Mesenchymal stem cell (in vitro differentiated cells and primary cell): ENCODE measurements around the gene PCIF1.

Experiments
- DNase-seq: peaks from one replicate; pipeline ENCODE4 v3.0.0-alpha.2; 2013
- H2AFZ ChIP-seq: one replicate; pipeline ENCODE4 v1.6.1; 2013; ENCODE audit warnings: low read depth, mild to moderate bottlenecking, control low read depth, inconsistent platforms, low read length, moderate library complexity
- H2AK5ac ChIP-seq: 2 replicates; pipeline ENCODE4 v1.6.1; 2013; ENCODE audit warnings: low read length, moderate library complexity, mild to moderate bottlenecking, inconsistent platforms; ENCODE audit not compliant: severe bottlenecking
- H2BK120ac ChIP-seq: one replicate; pipeline ENCODE4 v1.6.1; 2013; ENCODE audit warnings: low read depth, mild to moderate bottlenecking, inconsistent platforms, low read length, moderate library complexity
- H2BK12ac ChIP-seq, 2 experiments: one replicate each; pipeline ENCODE4 v1.6.1; 2013; ENCODE audit warnings: inconsistent platforms in 2 of 2, low read length in 2 of 2, mild to moderate bottlenecking in 2 of 2, moderate library complexity in 2 of 2, control low read depth in 1 of 2
- H2BK15ac ChIP-seq: one replicate; pipeline ENCODE4 v1.6.1; 2013; ENCODE audit warnings: mild to moderate bottlenecking, low read depth, inconsistent platforms; ENCODE audit not compliant: poor library complexity, severe bottlenecking
- H2BK5ac ChIP-seq: 2 replicates; pipeline ENCODE4 v1.6.1; 2013; ENCODE audit warnings: low read depth, mild to moderate bottlenecking, low read length, control low read depth, inconsistent platforms; ENCODE audit not compliant: poor library complexity, severe bottlenecking
- H3K14ac ChIP-seq, 2 experiments: one replicate each; pipeline ENCODE4 v1.6.1; 2013; ENCODE audit warnings: inconsistent platforms in 2 of 2, low read length in 2 of 2, control low read depth in 1 of 2, mild to moderate bottlenecking in 1 of 2, moderate library complexity in 1 of 2
- H3K18ac ChIP-seq, 2 experiments: one replicate each; pipeline ENCODE4 v1.6.1; 2013; ENCODE audit warnings: inconsistent platforms in 2 of 2, low read length in 2 of 2, control low read depth in 1 of 2, low read depth in 1 of 2, mild to moderate bottlenecking in 1 of 2
- H3K23ac ChIP-seq, 2 experiments: one replicate each; pipeline ENCODE4 v1.6.1; 2013; ENCODE audit warnings: inconsistent platforms in 2 of 2, low read length in 2 of 2, mild to moderate bottlenecking in 2 of 2, moderate library complexity in 2 of 2, control low read depth in 1 of 2
- H3K27ac ChIP-seq: 2 replicates; pipeline ENCODE4 v1.5.1; 2013; ENCODE audit warnings: mild to moderate bottlenecking, moderate library complexity, low read length, control low read depth, inconsistent platforms; ENCODE audit not compliant: poor library complexity, severe bottlenecking
- H3K27me3 ChIP-seq, 2 experiments: 2 replicates each; pipeline versions ENCODE4 v1.6.1 to v1.7.0; 2013; ENCODE audit warnings: low read length in 2 of 2, mild to moderate bottlenecking in 2 of 2, moderate library complexity in 2 of 2, control low read depth in 1 of 2, inconsistent platforms in 1 of 2; ENCODE audit not compliant: control insufficient read depth in 1 of 2, insufficient read depth in 1 of 2
- H3K36me3 ChIP-seq, 2 experiments: 2 replicates each; pipeline versions ENCODE4 v1.6.1 to v1.7.0; 2013; ENCODE audit warnings: low read length in 2 of 2, control low read depth in 1 of 2, inconsistent platforms in 1 of 2, low read depth in 1 of 2, mild to moderate bottlenecking in 1 of 2; ENCODE audit not compliant: insufficient read depth in 2 of 2, control insufficient read depth in 1 of 2
- H3K4ac ChIP-seq, 2 experiments: one replicate each; pipeline ENCODE4 v1.6.1; 2013; ENCODE audit warnings: inconsistent platforms in 2 of 2, low read length in 2 of 2, mild to moderate bottlenecking in 2 of 2, moderate library complexity in 2 of 2, control low read depth in 1 of 2, low read depth in 1 of 2
- H3K4me1 ChIP-seq: 2 replicates; pipeline ENCODE4 v1.6.1; 2013; ENCODE audit warnings: low read depth, low read length, control low read depth; ENCODE audit not compliant: control insufficient read depth, insufficient read depth
- H3K4me2 ChIP-seq: 2 replicates; pipeline ENCODE4 v1.6.1; 2013; ENCODE audit warnings: low read length, mild to moderate bottlenecking, inconsistent platforms; ENCODE audit not compliant: poor library complexity, severe bottlenecking
- H3K4me3 ChIP-seq, 2 experiments: 2 replicates each; pipeline versions ENCODE4 v1.5.1 to v1.7.0; 2013; ENCODE audit warnings: low read length in 2 of 2, mild to moderate bottlenecking in 2 of 2, control low read depth in 1 of 2, low read depth in 1 of 2; ENCODE audit not compliant: insufficient read depth in 1 of 2
- H3K79me1 ChIP-seq: replicated peaks from 2 replicates; pipeline ENCODE4 v1.6.1; 2013; ENCODE audit warnings: mild to moderate bottlenecking, control low read depth, low read length, inconsistent platforms; ENCODE audit not compliant: poor library complexity, severe bottlenecking
- H3K9ac ChIP-seq: 2 replicates; pipeline ENCODE4 v1.7.0; 2013; ENCODE audit warnings: mild to moderate bottlenecking, low read length, moderate library complexity
- H3K9me3 ChIP-seq: 2 replicates; pipeline ENCODE4 v1.7.0; 2013; ENCODE audit warnings: mild to moderate bottlenecking, low read length; ENCODE audit not compliant: control insufficient read depth
- H4K8ac ChIP-seq: one replicate; pipeline ENCODE4 v1.6.1; 2013; ENCODE audit warnings: inconsistent platforms, mild to moderate bottlenecking, low read length, moderate library complexity
- H4K91ac ChIP-seq: one replicate; pipeline ENCODE4 v1.6.1; 2013; ENCODE audit warnings: mild to moderate bottlenecking, low read length, inconsistent platforms
- WGBS: methylation state at CpG from one replicate; pipeline ENCODE4 v1.1.7; 2013; ENCODE audit warnings: mixed read lengths; 5-methylcytosine and 5-hydroxymethylcytosine counted together

PCIF1 gene

DNA sequence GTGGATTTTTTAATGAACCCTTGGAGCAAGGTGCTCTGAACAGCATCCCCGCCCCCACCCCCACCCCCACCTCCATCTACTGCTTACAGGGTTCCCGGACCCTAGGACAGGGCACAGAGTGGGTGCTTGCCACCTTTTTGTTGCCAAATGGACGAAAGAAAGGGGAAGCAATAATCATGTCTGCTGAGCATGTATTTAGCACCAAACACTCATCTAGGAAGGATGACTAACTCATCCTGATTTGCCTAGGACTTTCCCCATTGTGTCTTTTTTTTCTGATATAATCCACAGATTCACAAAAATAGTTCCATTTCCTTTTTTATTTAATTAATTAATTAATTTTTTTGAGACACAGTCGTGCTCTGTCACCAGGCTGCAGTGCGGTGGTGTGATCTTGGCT, 21.4 kb upstream of the PCIF1 start:
- H4K91ac ChIP-seq: no peak overlapping the region
- H3K36me3 ChIP-seq: peaks cover 8 to 9% of the 10 kb centered on the region in 2 experiments
- H3K27ac ChIP-seq: no peak overlapping the region
- no peak overlapping the region for H2BK5ac ChIP-seq
- no peak overlapping the region for H3K18ac ChIP-seq
- peaks cover 9% of the 10 kb centered on the region for H3K79me1 ChIP-seq
- H2AK5ac ChIP-seq: no peak overlapping the region
- H3K9ac ChIP-seq: no peak overlapping the region
- H3K4ac ChIP-seq: no peak overlapping the region
- no peak overlapping the region for H3K23ac ChIP-seq
- no peak overlapping the region for H3K4me2 ChIP-seq
- H3K9me3 ChIP-seq: no peaks in the 10 kb centered on the region
- 79% methylated on average over 5 of the region's 5 CpGs for WGBS
- H4K8ac ChIP-seq: no peak overlapping the region
- H3K14ac ChIP-seq: no peak overlapping the region
- H3K4me1 ChIP-seq: peaks cover 22% of the 10 kb centered on the region
- no peak overlapping the region for H2BK12ac ChIP-seq
- no peak overlapping the region for H3K4me3 ChIP-seq
- DNase-seq: no peak
- no peak overlapping the region for H2AFZ ChIP-seq
- no peaks in the 10 kb centered on the region for H3K27me3 ChIP-seq
- H2BK15ac ChIP-seq: no peak overlapping the region
- H2BK120ac ChIP-seq: no peak overlapping the region

- Histone ChIP-seq H3K4me3 (no peak overlapping the region), H3K79me1 (no peaks in the 10 kb centered on the region), H2AFZ (peak overlapping the region; percentile 73), H3K4me2 (no peak overlapping the region), H2AK5ac (peak overlapping the region; percentile 40), H4K91ac (no peak overlapping the region), H2BK12ac (peak overlapping the region in 1 of 2 experiments; percentile 83), H3K9ac (no peak overlapping the region), H3K18ac (peak overlapping the region; percentile 0 to 79), H3K27me3 (no peaks in the 10 kb centered on the region), H3K14ac (peak overlapping the region in 1 of 2 experiments; percentile 74), H3K23ac (no peak overlapping the region), H2BK120ac (no peak overlapping the region), H3K36me3 (no peaks in the 10 kb centered on the region), H2BK5ac (no peak overlapping the region), H3K9me3 (no peaks in the 10 kb centered on the region), H2BK15ac (no peak overlapping the region), H3K27ac (no peak overlapping the region), H4K8ac (peak overlapping the region; percentile 8), H3K4me1 (peaks cover 15% of the 10 kb centered on the region), H3K4ac (peak overlapping the region; percentile 44 to 80)
- WGBS: 73% methylated on average over 4 of the region's 5 CpGs
- peak; percentile 30 for DNase-seq
These were observed 16.7 kb upstream of the PCIF1 start for GRCh38 chr20:45917790-45918141.

DNA sequence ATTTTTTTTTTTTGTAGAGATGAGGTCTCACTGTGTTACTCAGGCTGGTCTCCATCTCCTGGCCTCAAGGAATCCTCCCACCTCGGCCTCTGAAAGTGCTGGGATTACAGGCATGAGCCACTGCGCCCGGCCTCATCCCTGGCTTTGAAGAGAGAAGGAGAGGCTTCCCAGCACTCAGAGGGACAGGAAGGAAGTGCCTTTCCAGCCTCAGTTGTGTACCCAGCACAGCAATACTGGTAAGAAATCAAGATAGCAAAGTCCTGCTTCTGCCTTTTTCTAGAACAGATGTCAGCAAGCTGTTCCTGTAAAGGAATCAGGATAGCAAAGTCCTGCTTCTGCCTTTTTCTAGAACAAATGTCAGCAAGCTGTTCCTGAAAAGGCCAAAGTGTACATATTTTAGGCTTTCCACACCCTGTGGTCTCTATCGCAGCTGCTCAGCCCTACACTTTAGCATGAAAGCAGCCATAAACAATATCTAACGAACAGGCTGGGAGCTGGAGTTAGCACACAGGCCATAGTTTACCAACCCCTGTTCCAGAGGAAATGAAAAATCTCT, 16.2 kb upstream of the PCIF1 start:
- peak overlapping the region; percentile 75 for H2AK5ac ChIP-seq
- H3K18ac ChIP-seq: peak overlapping the region; percentile 66 to 77
- H3K4ac ChIP-seq: peak overlapping the region in 1 of 2 experiments; percentile 4
- no peak overlapping the region for H3K23ac ChIP-seq
- H2BK120ac ChIP-seq: peak overlapping the region; percentile 87
- peaks cover 15% of the 10 kb centered on the region for H3K4me1 ChIP-seq
- H3K79me1 ChIP-seq: no peaks in the 10 kb centered on the region
- peak overlapping the region; percentile 15 for H2AFZ ChIP-seq
- DNase-seq: peak; percentile 83
- no peaks in the 10 kb centered on the region for H3K36me3 ChIP-seq
- WGBS: 61% methylated on average over 5 of the region's 5 CpGs
- H3K4me3 ChIP-seq: no peak overlapping the region
- no peak overlapping the region for H3K27ac ChIP-seq
- no peak overlapping the region for H2BK15ac ChIP-seq
- no peak overlapping the region for H3K14ac ChIP-seq
- H2BK12ac ChIP-seq: peak overlapping the region in 1 of 2 experiments; percentile 23
- H3K9me3 ChIP-seq: no peaks in the 10 kb centered on the region
- H3K4me2 ChIP-seq: no peak overlapping the region
- H3K27me3 ChIP-seq: no peaks in the 10 kb centered on the region
- H3K9ac ChIP-seq: peak overlapping the region; percentile 74
- H2BK5ac ChIP-seq: no peak overlapping the region
- H4K8ac ChIP-seq: peak overlapping the region; percentile 84
- peak overlapping the region; percentile 78 for H4K91ac ChIP-seq

DNA sequence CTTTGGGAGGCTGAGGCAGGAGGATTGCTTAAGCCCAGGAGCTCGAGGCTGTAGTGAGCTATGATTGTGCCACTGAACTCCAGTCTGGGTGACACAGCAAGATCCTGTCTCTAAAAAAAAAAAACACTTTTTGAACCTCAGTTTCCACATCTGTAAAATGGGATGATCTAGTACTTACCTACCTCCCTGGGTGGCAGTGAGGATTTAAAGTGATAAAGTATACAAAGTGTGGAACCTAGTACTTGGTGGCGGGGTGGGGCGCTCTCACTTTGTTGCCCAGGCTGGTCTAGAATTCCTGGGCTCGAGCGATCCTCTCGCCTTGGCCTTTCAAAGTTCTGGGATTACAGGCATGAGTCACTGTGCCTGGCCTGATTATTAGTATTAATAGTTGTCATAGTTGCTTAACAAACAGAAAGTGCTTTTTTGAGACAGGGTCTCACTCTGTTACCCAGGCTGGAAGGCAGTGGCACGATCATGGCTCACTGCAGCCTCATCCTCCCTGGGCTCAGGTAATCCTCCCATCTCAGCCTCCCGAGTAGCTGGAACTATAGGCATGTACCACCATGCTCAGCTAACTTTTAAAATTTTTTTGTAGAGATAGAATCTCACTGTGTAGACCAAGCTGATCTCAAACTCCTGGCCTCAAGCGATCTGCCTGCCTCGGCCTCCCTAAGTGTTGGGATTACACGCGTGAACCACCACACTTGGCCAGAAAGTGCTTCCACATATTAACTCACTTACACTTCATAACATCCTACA, 15.5 kb upstream of the PCIF1 start:
- no peak overlapping the region for H2BK5ac ChIP-seq
- H4K8ac ChIP-seq: peak overlapping the region; percentile 84
- no peak overlapping the region for H2BK120ac ChIP-seq
- no peak overlapping the region for H3K18ac ChIP-seq
- H3K36me3 ChIP-seq: no peaks in the 10 kb centered on the region
- H2AFZ ChIP-seq: no peak overlapping the region
- H3K27me3 ChIP-seq: no peaks in the 10 kb centered on the region
- H3K9me3 ChIP-seq: no peaks in the 10 kb centered on the region
- no peak overlapping the region for H3K4me2 ChIP-seq
- H2BK12ac ChIP-seq: peak overlapping the region in 1 of 2 experiments; percentile 23
- 90% methylated on average over 12 of the region's 12 CpGs for WGBS
- no peak overlapping the region for H3K23ac ChIP-seq
- H3K9ac ChIP-seq: peak overlapping the region; percentile 74
- no peak overlapping the region for H3K4ac ChIP-seq
- H3K27ac ChIP-seq: no peak overlapping the region
- DNase-seq: peak; percentile 42
- H2BK15ac ChIP-seq: no peak overlapping the region
- H3K4me1 ChIP-seq: peaks cover 16% of the 10 kb centered on the region
- no peak overlapping the region for H2AK5ac ChIP-seq
- no peaks in the 10 kb centered on the region for H3K79me1 ChIP-seq
- H3K14ac ChIP-seq: no peak overlapping the region
- H3K4me3 ChIP-seq: no peak overlapping the region
- no peak overlapping the region for H4K91ac ChIP-seq
